GM12878 (cell line): ENCODE measurements around the gene FBXL22. TPM values are rescaled to one million over a fixed set of nuclear protein-coding genes. Genes with fewer than 3 reads are reported as not detected.
A peak's percentile ranks its signal among the peaks of the same experiment; 100 is the strongest.

ENCODE experiments used
- ASH2L ChIP-seq: fragments of 300-600, 200-600 bp; sonication (generic); IDR thresholded peaks from 2 replicates; pipeline ENCODE4 v1.6.1; 2017; ENCODE audit warnings: low read depth, mild to moderate bottlenecking, borderline replicate concordance
- CUX1 ChIP-seq: IDR thresholded peaks from 2 replicates; pipeline ENCODE4 v1.6.1; 2012; ENCODE audit warnings: improper control_type of control experiment, low read depth, low read length; ENCODE audit not compliant: insufficient replicate concordance
- EGR1 ChIP-seq, 2 experiments: IDR thresholded peaks; 1 replicate in 1 of 2; 2 replicates in 1 of 2; pipeline ENCODE4 v1.6.1; 2011 to 2012; ENCODE audit warnings: low read depth in 2 of 2, low read length in 2 of 2, borderline replicate concordance in 1 of 2, mild to moderate bottlenecking in 1 of 2, moderate library complexity in 1 of 2
- FOS ChIP-seq: IDR thresholded peaks from 3 replicates; pipeline ENCODE4 v1.6.1; 2011; ENCODE audit warnings: borderline replicate concordance; ENCODE audit not compliant: insufficient read length; ENCODE audit errors: extremely low read depth
- KDM1A ChIP-seq: fragments of 200-600 bp; sonication (generic); IDR thresholded peaks from 2 replicates; pipeline ENCODE4 v1.6.1; 2016; ENCODE audit warnings: borderline replicate concordance
- MXI1 ChIP-seq: fragments of 150-350 bp; IDR thresholded peaks from 2 replicates; pipeline ENCODE4 v1.6.1; 2011; ENCODE audit warnings: low read depth, mild to moderate bottlenecking, inconsistent platforms, low read length, improper control_type of control experiment
- POLR2A ChIP-seq: IDR thresholded peaks from 2 replicates; pipeline ENCODE4 v1.6.1; 2011; ENCODE audit warnings: low read depth, mild to moderate bottlenecking, low read length
- POLR2AphosphoS5 ChIP-seq: IDR thresholded peaks from 2 replicates; pipeline ENCODE4 v1.6.1; 2011; ENCODE audit warnings: mild to moderate bottlenecking, low read length, inconsistent platforms
- SMARCA5 ChIP-seq: fragments of 450-650 bp; IDR thresholded peaks from 2 replicates; pipeline ENCODE4 v1.6.1; 2017; ENCODE audit warnings: mild to moderate bottlenecking
- SPI1 ChIP-seq: IDR thresholded peaks from 2 replicates; pipeline ENCODE4 v1.6.1; 2011; ENCODE audit warnings: low read depth, mild to moderate bottlenecking, low read length, moderate library complexity, borderline replicate concordance; ENCODE audit not compliant: insufficient read depth
- TARDBP ChIP-seq: IDR thresholded peaks from 2 replicates; pipeline ENCODE4 v1.6.1; 2016; ENCODE audit warnings: borderline replicate concordance
- TBL1XR1 ChIP-seq: IDR thresholded peaks from 2 replicates; pipeline ENCODE4 v1.6.1; 2012; ENCODE audit warnings: low read depth, low read length, improper control_type of control experiment
- YBX1 ChIP-seq: fragments of 450-650 bp; IDR thresholded peaks from 2 replicates; pipeline ENCODE4 v1.6.1; 2016; ENCODE audit warnings: antibody characterized with exemption
- ZBTB11 ChIP-seq: fragments of 450-650 bp; formaldehyde crosslinking; IDR thresholded peaks from 2 replicates; pipeline ENCODE4 v1.5.0; 2022; ENCODE audit warnings: mild to moderate bottlenecking, missing genetic modification characterization
- ZNF687 ChIP-seq: fragments of 450-650 bp; IDR thresholded peaks from 2 replicates; pipeline ENCODE4 v1.6.1; 2017; ENCODE audit warnings: mild to moderate bottlenecking, moderate library complexity
- polyA plus RNA-seq, 11 experiments: library from polyadenylated mRNA; depleted of rRNA in 4 of 11; unstranded in 6 of 11; stranded (reverse) in 5 of 11; fragments of >200 nt; fragmentation: Nextera tagmentation in 4 of 11; fragmentation: Illumina TruSeq in 1 of 11; extraction: Ambion mirVana in 4 of 11; extraction: Trizol in 1 of 11; gene quantifications; 1 replicate in 1 of 11; 2 replicates in 10 of 11; pipeline versions ENCODE4 v1.2.1 to v1.2.3, GENCODE V29; 2011 to 2016; ENCODE audit warnings: inconsistent platforms in 2 of 11, missing spikeins in 2 of 11, low read depth in 1 of 11
- total RNA-seq, 4 experiments: library from RNA; depleted of rRNA in 3 of 4; stranded (reverse); fragments of >200 nt in 3 of 4; fragmentation: Illumina TruSeq in 1 of 4; extraction: Trizol in 1 of 4; gene quantifications; 2 replicates each; pipeline versions ENCODE4 v1.2.1 to v1.2.3, GENCODE V29; 2013 to 2021
- TF ChIP-seq, protein P1 (sequence below): fragments of 450-650 bp; IDR thresholded peaks from 2 replicates; pipeline ENCODE4 v1.6.1; 2017; ENCODE audit warnings: mild to moderate bottlenecking, low read depth, inconsistent platforms; ENCODE audit not compliant: poor library complexity, severe bottlenecking

Gene FBXL22
- total and polyA plus RNA-seq, 10 of the 15 experiments (the other 5 are each of a cell fraction or from before 2014, with no cell fraction given): 0.05 to 2.6 (median 0.52) TPM

- TF ChIP-seq POLR2AphosphoS5 (no peak), KDM1A (no peak), SMARCA5 (no peak), ASH2L (no peak), MXI1 (no peak), ZBTB11 (CRISPR knock-in tag) (no peak), YBX1 (no peak), ZNF687 (no peak; the same call in 1 of the 2 replicates), POLR2A (no peak), TARDBP (no peak), FOS (no peak), CUX1 (peak; percentile 42), EGR1 (IDR thresholded peaks at IDR 0.05; ENCODE audit: borderline replicate concordance in 1 of 2, low read depth in 2 of 2, low read length in 2 of 2) (peak in 1 of 2 experiments; percentile 56; a peak in 1 of 3 replicates), TBL1XR1 (no peak), SPI1 (peak; percentile 89)
- TF ChIP-seq, protein P1, sequence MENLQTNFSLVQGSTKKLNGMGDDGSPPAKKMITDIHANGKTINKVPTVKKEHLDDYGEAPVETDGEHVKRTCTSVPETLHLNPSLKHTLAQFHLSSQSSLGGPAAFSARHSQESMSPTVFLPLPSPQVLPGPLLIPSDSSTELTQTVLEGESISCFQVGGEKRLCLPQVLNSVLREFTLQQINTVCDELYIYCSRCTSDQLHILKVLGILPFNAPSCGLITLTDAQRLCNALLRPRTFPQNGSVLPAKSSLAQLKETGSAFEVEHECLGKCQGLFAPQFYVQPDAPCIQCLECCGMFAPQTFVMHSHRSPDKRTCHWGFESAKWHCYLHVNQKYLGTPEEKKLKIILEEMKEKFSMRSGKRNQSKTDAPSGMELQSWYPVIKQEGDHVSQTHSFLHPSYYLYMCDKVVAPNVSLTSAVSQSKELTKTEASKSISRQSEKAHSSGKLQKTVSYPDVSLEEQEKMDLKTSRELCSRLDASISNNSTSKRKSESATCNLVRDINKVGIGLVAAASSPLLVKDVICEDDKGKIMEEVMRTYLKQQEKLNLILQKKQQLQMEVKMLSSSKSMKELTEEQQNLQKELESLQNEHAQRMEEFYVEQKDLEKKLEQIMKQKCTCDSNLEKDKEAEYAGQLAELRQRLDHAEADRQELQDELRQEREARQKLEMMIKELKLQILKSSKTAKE: peak; percentile 41
Measured at GRCh38 chr15:63626955-63627354, 29.8 kb downstream of the FBXL22 start (continued).
